ENCODE measurements around the gene TFB1M.

DNA sequence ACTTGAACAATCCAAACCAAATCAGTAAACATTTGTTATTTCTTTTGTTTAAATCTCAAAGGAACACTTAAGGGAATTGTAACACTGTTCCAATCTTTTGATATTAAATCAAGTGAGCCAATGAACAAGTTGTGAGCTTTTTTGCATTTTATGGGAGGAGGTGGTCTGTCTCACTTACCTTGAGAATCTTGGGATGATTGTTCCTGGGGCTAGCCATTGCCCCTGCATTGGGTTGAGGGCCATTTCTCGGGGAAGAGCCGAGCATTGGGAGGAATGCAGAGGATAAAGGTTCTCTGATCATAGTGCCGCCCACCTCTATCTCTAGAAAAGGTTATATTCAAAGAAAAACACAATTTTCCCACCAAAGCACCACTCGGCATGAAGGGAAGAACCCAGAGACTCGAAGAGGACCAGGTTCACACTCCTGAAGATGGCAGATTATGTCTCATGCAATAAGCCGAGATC, 13.8 kb upstream of the TFB1M start:
- TF ChIP-seq CTCF (conservative IDR thresholded peaks at IDR 0.05 in 1 of 2, IDR thresholded peaks at IDR 0.05 in 1 of 2; ENCODE audit: extremely low read depth in 1 of 2, insufficient read depth in 1 of 2, low read depth in 1 of 2, low read length in 2 of 2) (no peak), EZH2 (IDR thresholded peaks at IDR 0.05; ENCODE audit: borderline replicate concordance, low read length) (no peak)
